Stimulated activated CD8-positive, alpha-beta memory T cell treated with anti-CD3 and anti-CD28 coated beads, Interleukin-4, amount 100 ng/mL, for 48 hours (primary cell): ENCODE measurements around the gene PLEKHA5.
"Not testable (repeated sequence)": the region's sequence is repeated elsewhere in the genome, so short reads cannot be mapped to it uniquely, and the experiment has no call there.

Source experiments
- DNase-seq: peaks from one replicate; pipeline ENCODE4 v3.0.0-alpha.2; 2020

The PLEKHA5 gene

DNA sequence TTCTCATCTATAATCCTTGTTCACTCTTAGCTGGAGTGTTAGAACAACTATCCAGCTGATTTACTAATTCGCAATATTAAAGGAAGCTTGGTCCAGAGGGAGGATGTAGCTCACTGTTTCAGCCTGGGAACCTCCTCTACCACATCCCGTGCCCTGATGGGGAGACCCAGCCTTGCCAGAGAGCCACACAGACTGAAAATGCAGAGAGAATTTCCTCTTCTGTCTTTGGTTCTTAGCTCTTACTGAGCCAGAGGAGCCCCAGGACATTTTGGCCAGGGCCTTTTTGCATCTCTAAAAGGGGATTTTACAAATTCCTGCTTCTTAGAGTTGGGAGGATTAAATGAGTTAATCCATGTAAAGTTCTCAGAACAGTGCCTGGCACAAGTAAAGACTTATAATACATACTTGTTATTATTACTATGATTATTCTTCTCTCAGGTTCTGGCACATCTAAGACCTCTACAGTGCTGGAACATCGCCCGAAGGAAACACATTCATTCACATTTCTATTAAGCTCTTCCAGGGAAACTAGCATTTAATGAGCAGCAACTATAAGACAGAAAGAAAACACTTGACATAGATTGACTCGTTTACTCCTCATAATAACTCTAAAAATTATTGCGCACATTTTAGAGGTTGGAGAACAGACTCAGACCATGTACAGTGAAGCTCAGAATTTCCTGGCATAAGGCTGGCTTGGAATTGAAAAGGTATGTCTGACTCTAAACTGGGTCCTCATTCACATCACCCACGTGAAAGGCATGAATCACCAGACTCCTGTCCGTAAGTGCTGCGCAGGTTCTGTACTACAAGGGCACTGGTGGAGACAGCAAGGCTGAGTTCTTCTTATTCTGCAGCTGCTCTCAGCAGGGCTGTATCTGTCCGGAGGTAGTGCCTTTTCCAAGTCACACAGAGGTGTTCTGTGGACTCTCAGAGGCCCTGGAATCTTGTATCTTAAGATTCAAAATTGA, 282.0 kb downstream of the PLEKHA5 start:
- no peak for DNase-seq

DNA sequence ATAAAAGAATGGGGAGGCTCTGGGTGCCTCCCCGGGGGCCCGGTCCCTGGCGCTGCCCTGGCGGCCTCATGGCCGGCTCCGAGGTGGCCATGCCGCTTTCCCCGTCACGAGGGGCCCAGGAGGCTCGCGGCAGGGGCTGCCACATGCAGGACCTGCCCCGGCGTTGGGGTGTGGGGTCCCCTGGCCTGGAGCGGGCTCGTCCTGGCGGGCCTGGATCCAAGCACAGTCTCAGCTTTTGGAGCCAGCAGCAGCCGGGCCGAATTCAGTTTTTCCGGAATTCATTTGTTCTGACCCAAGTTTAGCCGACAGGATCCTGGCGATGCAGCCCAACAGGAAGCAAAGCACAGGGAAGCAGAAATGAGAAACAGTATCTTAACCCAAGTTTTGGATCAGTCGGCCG, 283.3 kb downstream of the PLEKHA5 start:
- DNase-seq: no peak

DNA sequence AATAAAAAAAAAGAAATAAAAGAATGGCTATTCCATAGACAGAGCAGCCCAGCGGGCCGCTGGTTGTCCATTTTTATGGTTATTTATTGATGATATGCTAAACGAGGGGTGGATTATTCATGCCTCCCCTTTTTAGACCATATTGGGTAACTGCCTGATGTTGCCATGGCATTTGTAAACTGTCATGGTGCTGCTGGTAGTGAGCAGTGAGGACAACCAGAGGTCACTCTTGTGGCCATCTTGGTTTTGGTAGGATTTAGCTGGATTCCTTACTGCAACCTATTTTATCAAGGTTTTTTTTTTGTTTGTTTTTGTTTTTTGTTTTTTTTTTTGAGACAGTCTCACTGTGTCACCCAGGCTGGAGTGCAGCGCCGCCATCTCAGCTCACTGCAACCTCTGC, 284.0 kb downstream of the PLEKHA5 start:
- not testable (repeated sequence) for DNase-seq

DNA sequence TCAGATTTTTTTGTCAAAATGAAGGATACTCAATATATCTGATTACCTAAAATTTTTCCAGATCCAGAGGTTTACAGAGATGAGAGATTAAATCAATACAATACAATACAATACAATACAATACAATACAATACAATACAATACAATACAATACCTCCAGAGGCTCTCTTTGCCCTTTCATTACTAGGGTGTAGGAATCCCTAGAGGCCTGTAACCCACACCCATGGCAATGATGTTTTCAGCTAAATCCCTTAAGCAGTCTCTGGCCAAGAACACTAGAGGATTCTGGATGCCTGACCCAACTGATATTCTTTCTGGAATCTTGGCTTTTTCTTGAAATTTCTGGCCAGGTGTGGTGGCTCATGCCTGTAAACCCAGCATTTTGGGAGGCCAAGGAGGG, 286.0 kb downstream of the PLEKHA5 start:
- DNase-seq: no peak

DNA sequence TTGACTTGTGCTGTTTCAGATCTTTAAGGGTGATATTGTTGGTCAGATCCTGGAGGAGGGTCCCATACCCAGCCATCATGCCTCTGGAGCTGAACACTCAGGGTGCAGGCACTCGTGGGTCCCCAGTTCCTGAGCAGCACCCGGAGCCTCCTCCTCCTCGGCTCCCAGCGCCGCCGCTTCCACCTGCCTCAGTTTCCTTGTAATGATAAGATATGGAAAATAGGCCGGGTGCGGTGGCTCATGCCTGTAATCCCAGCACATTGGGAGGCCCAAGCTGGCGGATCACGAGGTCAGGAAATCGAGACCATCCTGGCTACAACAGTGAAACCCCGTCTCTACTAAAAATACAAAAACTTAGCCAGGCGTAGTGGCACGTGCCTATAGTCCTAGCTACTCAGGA, 289.6 kb downstream of the PLEKHA5 start:
- DNase-seq: no peak

DNA sequence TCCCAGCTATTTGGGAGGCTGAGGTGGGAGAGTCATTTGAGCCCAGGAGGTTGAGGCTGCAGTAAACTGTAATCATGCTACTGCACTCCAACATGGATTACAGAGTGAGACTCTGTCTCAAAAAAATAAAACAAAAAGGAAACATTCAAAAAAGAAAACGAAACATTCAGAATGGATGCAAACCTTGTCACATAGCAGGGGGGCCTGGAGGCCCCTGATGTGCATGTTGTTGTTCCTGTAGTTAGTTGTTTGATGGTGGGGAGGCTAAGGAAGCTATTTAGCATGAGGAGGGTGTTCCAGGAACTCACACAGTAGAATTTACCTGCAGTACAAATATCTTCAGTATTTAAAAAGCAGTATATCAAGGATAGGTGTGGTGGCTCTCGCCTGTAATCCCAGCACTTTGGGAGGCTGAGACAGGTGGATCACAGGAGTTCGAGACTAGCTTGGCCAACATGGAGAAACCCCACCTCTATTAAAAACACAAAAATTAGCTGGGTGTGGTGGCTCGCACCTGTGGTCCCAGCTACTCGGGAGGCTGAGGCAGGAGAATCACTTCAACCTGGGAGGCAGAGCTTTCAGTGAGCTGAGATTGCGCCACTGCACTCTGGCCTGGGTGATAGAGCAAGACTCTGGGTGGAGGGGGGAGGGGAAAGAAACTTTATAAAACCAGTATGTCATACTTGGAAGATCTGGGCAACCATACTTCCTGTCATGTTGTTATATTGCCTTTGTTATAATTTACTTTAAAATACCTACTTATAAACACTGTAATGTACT, 292.2 kb downstream of the PLEKHA5 start:
- no peak for DNase-seq

DNA sequence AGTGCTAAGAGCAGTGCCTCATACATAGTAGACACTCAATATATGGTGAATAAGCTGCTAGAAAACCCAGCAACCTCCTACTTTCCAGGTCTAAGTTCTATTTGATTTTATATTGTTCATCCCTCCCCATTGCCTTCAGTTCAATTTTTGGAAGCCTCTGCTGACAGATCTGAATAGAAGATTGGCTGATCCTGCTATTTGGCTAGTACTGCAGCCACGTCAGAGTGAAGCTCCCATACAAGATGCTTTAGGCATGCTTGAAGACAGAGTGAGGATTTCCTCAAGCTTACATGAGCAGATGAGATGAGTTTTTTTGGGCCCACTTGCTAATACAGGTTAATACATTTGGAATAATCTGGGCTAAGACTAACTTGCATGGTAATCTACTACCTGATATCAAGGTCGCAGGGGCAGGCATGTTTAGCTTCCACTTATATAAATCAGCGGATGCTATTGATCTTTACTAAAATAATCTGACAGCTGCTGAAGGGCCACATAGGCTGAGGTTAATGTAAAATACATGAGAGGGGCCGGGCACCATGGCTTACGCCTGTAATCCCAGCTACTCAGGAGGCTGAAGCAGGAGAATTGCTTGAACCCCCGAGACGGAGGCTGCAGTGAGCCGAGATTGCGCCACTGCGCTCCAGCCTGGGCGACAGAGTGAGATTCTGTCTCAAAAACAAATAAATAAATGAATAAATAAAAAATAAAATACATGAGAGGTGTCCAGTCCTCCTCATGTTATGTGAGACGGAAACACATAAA, 293.8 kb downstream of the PLEKHA5 start:
- DNase-seq: no peak
